Activated naive CD8-positive, alpha-beta T cell treated with anti-CD3 and anti-CD28 coated beads for 36 hours (primary cell): Measurements from ENCODE around the gene ATN1. TPM values are rescaled to one million over a fixed set of nuclear protein-coding genes. Genes with fewer than 3 reads are reported as not detected.

Experiments
- DNase-seq: peaks from one replicate; pipeline ENCODE4 v3.0.0; 2021
- H3K27ac Mint-ChIP-seq: one replicate; pipeline ENCODE4 v1.8.0; 2022; ENCODE audit warnings: mild to moderate bottlenecking, moderate library complexity, mixed read lengths
- H3K27me3 Mint-ChIP-seq: one replicate; pipeline ENCODE4 v1.8.0; 2022; ENCODE audit warnings: mild to moderate bottlenecking, mixed read lengths
- H3K36me3 Mint-ChIP-seq: one replicate; pipeline ENCODE4 v1.8.0; 2021; ENCODE audit warnings: mild to moderate bottlenecking, mixed read lengths
- H3K4me1 Mint-ChIP-seq: one replicate; pipeline ENCODE4 v1.8.0; 2021; ENCODE audit warnings: mixed read lengths
- H3K4me3 Mint-ChIP-seq: one replicate; pipeline ENCODE4 v1.8.0; 2022; ENCODE audit warnings: mild to moderate bottlenecking, moderate library complexity, mixed read lengths
- H3K9me3 Mint-ChIP-seq: one replicate; pipeline ENCODE4 v1.8.0; 2022; ENCODE audit warnings: mixed read lengths
- total RNA-seq, 2 experiments: library from RNA; stranded (reverse); gene quantifications; one replicate each; pipeline ENCODE4 v1.2.3, GENCODE V29; 2021

The ATN1 gene
- total RNA-seq, 2 experiments from 2014 or later, result 27.6 to 28.5 TPM

- peaks cover 35% of the 10 kb centered on the region for H3K36me3 Mint-ChIP-seq
- peak overlapping the region; percentile 100 for H3K4me3 Mint-ChIP-seq
- peak overlapping the region; percentile 90 for H3K27ac Mint-ChIP-seq
- H3K4me1 Mint-ChIP-seq, result peaks cover 23% of the 10 kb centered on the region
- DNase-seq, result no peak
- H3K9me3 Mint-ChIP-seq, result no peaks in the 10 kb centered on the region
- no peaks in the 10 kb centered on the region for H3K27me3 Mint-ChIP-seq
Measured at GRCh38 chr12:6914947-6915788, 12.6 kb upstream of the ATN1 start.

GRCh38 chr12:6915789-6916285 lies 11.9 kb upstream of the ATN1 start:
- Mint-ChIP-seq H3K4me3 (peak overlapping the region; percentile 100), H3K36me3 (peaks cover 35% of the 10 kb centered on the region), H3K27ac (peak overlapping the region; percentile 90), H3K9me3 (no peaks in the 10 kb centered on the region), H3K4me1 (peaks cover 23% of the 10 kb centered on the region), H3K27me3 (no peaks in the 10 kb centered on the region)
- no peak for DNase-seq

- H3K27ac Mint-ChIP-seq, result peak overlapping the region; percentile 52
- H3K36me3 Mint-ChIP-seq, result peaks cover 37% of the 10 kb centered on the region
- no peaks in the 10 kb centered on the region for H3K9me3 Mint-ChIP-seq
- peaks cover 23% of the 10 kb centered on the region for H3K4me1 Mint-ChIP-seq
- H3K4me3 Mint-ChIP-seq, result peak overlapping the region; percentile 100
- H3K27me3 Mint-ChIP-seq, result no peaks in the 10 kb centered on the region
- no peak for DNase-seq
Measured at GRCh38 chr12:6916426-6917200, 11.1 kb upstream of the ATN1 start.

- Mint-ChIP-seq H3K27me3 (no peaks in the 10 kb centered on the region), H3K9me3 (no peaks in the 10 kb centered on the region), H3K36me3 (peaks cover 37% of the 10 kb centered on the region), H3K4me1 (peaks cover 27% of the 10 kb centered on the region), H3K4me3 (no peak overlapping the region), H3K27ac (no peak overlapping the region)
- no peak for DNase-seq
Measured at GRCh38 chr12:6917491-6918231, 10.1 kb upstream of the ATN1 start.

- Mint-ChIP-seq H3K36me3 (peaks cover 37% of the 10 kb centered on the region), H3K27me3 (no peaks in the 10 kb centered on the region), H3K4me3 (no peak overlapping the region), H3K9me3 (no peaks in the 10 kb centered on the region), H3K27ac (peak overlapping the region; percentile 52), H3K4me1 (peaks cover 18% of the 10 kb centered on the region)
- DNase-seq, result no peak
Measured at GRCh38 chr12:6919588-6919987, 8.2 kb upstream of the ATN1 start.

- Mint-ChIP-seq H3K4me3 (no peak overlapping the region), H3K9me3 (no peaks in the 10 kb centered on the region), H3K27me3 (no peaks in the 10 kb centered on the region), H3K27ac (peak overlapping the region; percentile 38), H3K36me3 (peaks cover 23% of the 10 kb centered on the region), H3K4me1 (peaks cover 19% of the 10 kb centered on the region)
- DNase-seq, result no peak
Measured at GRCh38 chr12:6921539-6921938, 6.2 kb upstream of the ATN1 start.

GRCh38 chr12:6921996-6922946 lies 5.5 kb upstream of the ATN1 start:
- Mint-ChIP-seq H3K36me3 (peaks cover 17% of the 10 kb centered on the region), H3K9me3 (no peaks in the 10 kb centered on the region), H3K27me3 (no peaks in the 10 kb centered on the region), H3K27ac (no peak overlapping the region), H3K4me1 (peaks cover 22% of the 10 kb centered on the region), H3K4me3 (no peak overlapping the region)
- DNase-seq, result no peak

GRCh38 chr12:6923003-6923732 lies 4.6 kb upstream of the ATN1 start:
- DNase-seq, result no peak
- peaks cover 13% of the 10 kb centered on the region for H3K36me3 Mint-ChIP-seq
- no peaks in the 10 kb centered on the region for H3K27me3 Mint-ChIP-seq
- H3K27ac Mint-ChIP-seq, result peak overlapping the region; percentile 12
- no peaks in the 10 kb centered on the region for H3K9me3 Mint-ChIP-seq
- peaks cover 22% of the 10 kb centered on the region for H3K4me1 Mint-ChIP-seq
- H3K4me3 Mint-ChIP-seq, result no peak overlapping the region

GRCh38 chr12:6923851-6924250 lies 3.9 kb upstream of the ATN1 start:
- Mint-ChIP-seq H3K4me1 (peaks cover 26% of the 10 kb centered on the region), H3K27me3 (no peaks in the 10 kb centered on the region), H3K27ac (peak overlapping the region; percentile 12), H3K36me3 (peaks cover 13% of the 10 kb centered on the region), H3K4me3 (peak overlapping the region; percentile 3), H3K9me3 (no peaks in the 10 kb centered on the region)
- no peak for DNase-seq

- no peaks in the 10 kb centered on the region for H3K9me3 Mint-ChIP-seq
- peaks cover 3% of the 10 kb centered on the region for H3K36me3 Mint-ChIP-seq
- no peaks in the 10 kb centered on the region for H3K27me3 Mint-ChIP-seq
- no peak overlapping the region for H3K4me3 Mint-ChIP-seq
- no peak for DNase-seq
- H3K27ac Mint-ChIP-seq, result no peak overlapping the region
- peaks cover 37% of the 10 kb centered on the region for H3K4me1 Mint-ChIP-seq
Measured at GRCh38 chr12:6925239-6925539, 2.6 kb upstream of the ATN1 start.

GRCh38 chr12:6925540-6926279 lies 2.0 kb upstream of the ATN1 start:
- Mint-ChIP-seq H3K9me3 (no peaks in the 10 kb centered on the region), H3K36me3 (peaks cover 3% of the 10 kb centered on the region), H3K4me1 (peaks cover 39% of the 10 kb centered on the region), H3K4me3 (peak overlapping the region; percentile 15), H3K27me3 (no peaks in the 10 kb centered on the region), H3K27ac (no peak overlapping the region)
- no peak for DNase-seq

- Mint-ChIP-seq H3K27me3 (no peaks in the 10 kb centered on the region), H3K9me3 (no peaks in the 10 kb centered on the region), H3K4me1 (peaks cover 51% of the 10 kb centered on the region), H3K36me3 (peaks cover 7% of the 10 kb centered on the region), H3K4me3 (peak overlapping the region; percentile 89), H3K27ac (peak overlapping the region; percentile 81)
- no peak for DNase-seq
Measured at GRCh38 chr12:6928022-6928702, 403 bp downstream of the ATN1 start.
